HuH-7.5 (cell line): ENCODE measurements around the gene TMED7.

ENCODE experiments used
- DNase-seq: peaks from one replicate; pipeline ENCODE4 v3.0.0; 2011; ENCODE audit warnings: low spot score

Gene TMED7

DNA sequence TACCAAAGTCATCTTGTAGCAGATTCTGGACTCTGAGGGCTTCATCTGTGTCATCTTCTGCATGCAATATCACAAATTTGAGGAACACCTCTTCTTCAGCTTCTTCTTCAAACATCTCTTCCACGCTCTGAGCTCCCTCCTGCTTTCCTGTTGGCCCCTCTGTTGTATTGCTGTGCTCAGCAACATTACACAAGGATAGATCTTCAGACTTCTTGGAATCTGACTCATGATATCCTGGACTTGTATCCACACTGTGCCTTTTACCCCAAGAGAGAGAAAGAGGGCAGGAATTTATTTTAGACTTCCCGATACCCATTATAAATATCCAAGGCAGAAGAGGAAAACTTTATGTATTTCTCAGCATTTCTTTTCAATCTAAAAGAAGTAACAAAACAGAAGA is 44.9 kb downstream of the TMED7 start:
- DNase-seq: no peak

DNA sequence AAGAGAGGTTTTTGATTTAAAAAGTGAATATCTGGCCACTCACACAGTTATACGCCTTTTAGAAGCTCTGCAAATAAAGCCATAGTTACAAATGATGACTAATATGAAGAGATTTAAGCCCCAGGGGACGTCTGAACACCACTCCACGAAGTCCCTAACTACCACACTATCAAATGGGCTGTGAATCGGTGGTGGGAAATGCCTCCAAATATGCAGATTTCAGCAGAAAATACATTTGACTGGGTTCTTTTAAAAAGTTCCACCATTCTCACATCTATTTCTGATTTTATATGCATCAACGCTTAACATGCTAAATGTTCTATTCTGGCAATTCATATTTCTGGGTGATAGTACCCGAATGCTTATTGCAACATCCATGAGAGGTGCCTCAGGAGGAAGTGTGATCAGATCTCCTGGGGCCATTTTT is 46.1 kb downstream of the TMED7 start:
- no peak for DNase-seq

DNA sequence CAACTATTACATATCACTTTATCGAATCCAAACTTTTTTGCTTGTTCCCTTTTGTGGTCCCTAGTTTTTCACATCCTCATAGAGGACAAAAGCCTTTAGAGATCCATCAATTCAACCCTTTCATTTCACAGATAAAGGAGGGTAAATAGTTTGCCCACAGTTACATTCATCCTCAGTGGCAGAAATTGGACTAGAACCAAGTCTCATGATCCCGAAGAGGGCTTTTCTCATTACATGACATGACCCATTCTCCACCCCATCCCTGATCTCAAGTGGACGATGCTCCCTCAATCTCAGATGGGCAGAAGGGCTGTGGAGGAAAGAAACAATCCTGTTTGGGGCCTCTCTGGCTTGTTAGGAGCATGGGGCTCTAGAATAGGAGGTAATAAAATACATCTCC is 46.6 kb downstream of the TMED7 start:
- no peak for DNase-seq

DNA sequence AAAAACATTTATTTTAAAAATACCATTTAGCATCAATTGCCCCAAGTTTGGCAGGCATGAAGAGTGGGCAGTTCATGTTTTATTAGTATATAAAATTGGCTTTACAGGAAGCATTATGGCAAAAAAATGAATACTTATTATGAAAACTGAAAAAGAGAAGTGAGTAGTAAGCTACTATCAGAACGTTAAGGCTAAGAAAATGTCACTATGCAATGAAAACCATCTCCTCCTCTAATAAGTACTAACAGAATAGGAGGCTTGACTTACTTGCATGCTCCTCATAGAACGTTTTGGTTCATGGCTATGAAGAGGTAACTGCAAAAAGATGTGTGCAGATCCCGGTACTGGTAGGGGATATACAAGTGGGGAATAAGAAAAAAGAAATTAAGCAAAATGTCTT is 47.2 kb downstream of the TMED7 start:
- no peak for DNase-seq

DNA sequence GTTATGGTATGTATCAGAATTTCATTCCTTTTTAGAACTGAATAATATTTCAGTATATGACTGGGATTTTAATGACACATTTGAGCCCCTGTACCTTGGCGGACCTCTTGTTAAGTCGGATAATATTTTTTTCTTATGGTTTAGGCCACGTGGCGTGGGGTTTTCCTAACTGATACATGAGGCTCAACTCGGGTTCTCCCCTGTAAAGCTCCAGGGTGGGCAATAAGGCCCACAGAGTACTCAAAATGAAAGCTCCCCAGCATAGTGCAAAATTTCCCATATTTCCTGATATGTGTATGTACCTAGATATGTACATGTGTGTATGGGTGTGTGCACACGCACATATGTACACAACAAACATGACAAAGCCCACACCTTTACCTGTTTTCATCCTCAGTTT is 48.1 kb downstream of the TMED7 start:
- DNase-seq: no peak

DNA sequence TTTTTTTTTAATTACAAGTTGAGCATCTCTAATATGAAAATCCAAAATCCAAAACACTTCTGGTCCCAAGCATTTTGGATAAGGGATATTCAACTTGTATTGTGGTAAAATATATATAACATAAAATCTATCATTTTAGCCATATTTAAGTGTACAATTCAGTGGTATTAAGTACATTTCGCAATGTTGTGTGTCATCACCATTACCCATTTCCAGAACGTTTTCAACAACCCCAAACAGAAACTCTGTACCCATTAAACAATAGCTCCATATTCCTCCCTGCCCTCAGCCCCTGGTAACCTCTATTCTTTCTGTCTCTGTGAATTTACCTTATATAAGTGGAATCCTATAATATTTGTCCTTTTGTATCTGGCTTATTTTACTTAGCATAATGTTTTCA is 48.5 kb downstream of the TMED7 start:
- no peak for DNase-seq

DNA sequence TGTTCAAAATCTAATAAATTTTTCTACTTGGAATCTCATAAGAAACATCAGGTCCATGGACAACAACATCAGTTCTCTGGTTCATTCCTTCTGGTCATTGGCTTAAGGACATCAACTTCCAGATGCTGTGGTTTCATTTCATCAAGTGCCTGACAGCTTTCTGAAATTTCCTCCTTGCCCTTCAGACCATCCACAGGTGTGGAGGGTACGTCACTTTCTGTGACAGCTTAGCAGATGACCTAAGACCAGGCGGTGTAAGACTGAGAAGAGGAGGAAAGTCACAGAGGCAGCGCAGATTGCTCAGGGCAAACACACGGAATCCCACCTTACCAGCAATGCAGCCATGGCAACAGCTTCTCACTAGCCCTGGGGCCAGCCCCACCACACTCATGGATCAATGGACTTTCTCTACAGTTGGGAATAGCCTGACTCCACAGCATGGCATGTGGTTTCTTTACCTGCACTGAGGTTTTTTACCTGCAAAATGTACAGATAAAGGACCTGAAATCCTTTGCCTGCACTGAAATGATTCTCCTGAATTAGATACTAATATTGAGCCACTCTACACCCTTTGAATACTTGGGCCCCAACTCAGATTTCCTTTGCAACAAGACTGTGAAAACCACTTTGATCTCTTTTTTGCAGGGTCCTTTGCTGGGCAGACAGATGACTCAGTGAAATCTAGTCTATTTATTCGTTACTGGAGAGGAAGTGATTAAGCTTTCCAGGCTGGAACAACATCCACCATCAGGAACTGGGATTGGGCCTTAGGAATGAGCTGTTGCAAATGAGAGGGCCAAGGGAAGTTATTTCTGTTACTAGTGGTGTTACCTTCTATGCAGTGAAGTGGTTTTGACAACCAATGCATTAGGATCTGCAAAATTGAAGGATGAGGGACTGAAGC is 50.4 kb downstream of the TMED7 start:
- no peak for DNase-seq

DNA sequence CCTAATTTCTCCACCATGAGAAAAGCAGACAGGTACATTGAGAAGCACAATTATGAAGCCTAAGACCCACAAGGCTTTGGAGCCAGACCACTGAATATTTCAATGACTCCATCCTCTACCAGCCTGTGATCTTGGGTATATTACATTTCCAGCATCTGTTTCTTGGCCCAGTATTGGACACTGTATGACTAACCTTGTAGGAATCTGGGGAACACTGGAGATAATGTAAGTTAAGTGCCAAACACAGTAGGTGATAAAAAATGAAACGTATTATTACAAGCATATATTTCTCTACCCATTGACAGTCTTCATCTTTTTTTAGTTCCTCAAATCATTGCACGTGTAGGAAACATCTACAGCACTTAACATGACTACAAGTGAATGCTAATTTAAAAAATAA is 52.7 kb downstream of the TMED7 start:
- no peak for DNase-seq

DNA sequence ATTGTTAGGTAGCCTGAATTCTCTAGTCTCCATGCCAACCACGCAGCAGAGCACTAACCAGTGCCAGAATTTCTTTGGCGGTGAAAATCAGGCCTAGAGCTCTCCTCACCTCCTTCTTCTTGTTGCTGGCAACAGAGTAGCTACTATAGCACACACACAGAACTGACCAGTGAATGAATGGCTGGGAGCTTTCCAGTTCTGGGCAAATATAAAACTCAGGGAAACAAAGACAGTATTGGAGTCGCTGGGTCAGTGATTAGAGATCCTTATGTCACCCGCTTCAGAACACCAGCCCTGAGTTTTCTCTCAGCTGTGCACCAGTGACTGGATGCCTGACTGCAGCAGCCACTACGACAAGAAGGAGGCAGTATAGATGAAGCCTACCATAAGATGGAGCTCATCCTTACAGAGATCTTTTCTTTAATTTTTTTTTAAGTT is 54.4 kb downstream of the TMED7 start:
- DNase-seq: no peak

DNA sequence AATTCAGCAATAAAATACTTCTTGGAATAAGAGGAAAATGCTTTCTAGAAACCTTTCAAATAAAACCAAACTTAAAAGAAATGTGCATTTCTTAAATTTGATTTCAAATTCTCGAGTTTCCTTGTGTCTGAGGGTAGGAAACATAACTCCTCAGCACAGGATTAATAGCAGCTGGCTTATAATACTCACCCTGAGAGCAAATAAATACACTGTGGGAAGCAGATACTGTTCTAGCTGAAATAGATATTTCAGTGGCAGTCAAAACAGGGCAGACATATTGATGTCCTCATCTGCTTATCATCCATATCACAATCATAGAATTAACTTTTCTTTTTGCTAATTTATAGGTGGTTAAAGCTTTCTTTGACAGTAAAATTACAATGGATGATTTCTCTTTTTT is 57.2 kb downstream of the TMED7 start:
- no peak for DNase-seq

DNA sequence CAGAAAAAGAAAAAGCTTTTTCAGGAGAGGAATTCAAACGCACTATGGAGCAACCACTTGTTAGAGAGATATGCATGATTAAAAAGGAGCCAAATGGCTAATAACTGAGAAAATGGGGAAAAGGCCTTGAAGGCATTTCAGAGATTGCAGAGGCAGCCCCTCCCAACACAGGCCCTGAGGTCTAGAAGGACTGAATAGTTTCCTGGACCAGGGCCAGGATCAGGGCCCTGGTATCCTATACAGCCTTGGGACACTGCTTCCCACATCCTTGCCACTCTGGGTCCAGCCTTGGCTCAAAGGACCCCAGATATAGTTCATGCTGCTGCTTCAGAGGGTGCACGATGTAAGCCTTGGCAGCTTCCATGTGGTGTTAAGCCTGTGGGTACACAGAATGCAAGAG is 60.6 kb downstream of the TMED7 start:
- no peak for DNase-seq
